MM.1S (cell line): ENCODE results near the gene PLEKHA7.

Experiments
- CTCF ChIP-seq: fragments of 300-600 bp; sonication (generic); IDR thresholded peaks from 2 replicates; pipeline ENCODE4 v1.5.1; 2016; ENCODE audit warnings: antibody characterized with exemption, low read length, mixed read lengths
- EZH2 ChIP-seq: fragments of 300-600 bp; sonication (generic); optimal IDR thresholded peaks from 2 replicates; pipeline ENCODE3; 2017; ENCODE audit warnings: low read depth, mild to moderate bottlenecking, antibody characterized with exemption, low read length, mixed read lengths
- EZH2phosphoT487 ChIP-seq: fragments of 300-600 bp; sonication (generic); IDR thresholded peaks from 2 replicates; pipeline ENCODE4 v1.6.1; 2018; ENCODE audit warnings: antibody characterized with exemption, low read length

- no peak for TF ChIP-seq CTCF
- no peak for TF ChIP-seq EZH2phosphoT487
- no peak for TF ChIP-seq EZH2
Observed at GRCh38 chr11:16833026-16833425, 181.2 kb downstream of the PLEKHA7 start.
